Left cardiac atrium (tissue), 4 donors: Measurements from ENCODE around the gene METTL6. TPM values are rescaled to one million over a fixed set of nuclear protein-coding genes. Genes with fewer than 3 reads are reported as not detected.

Experiments
- ATAC-seq, 2 donors: fragments of 200-7000 bp; cut with Tn5 transposase; one replicate each; pipeline ENCODE4 v1.9.1; 2020; ENCODE audit warnings: mild to moderate bottlenecking in 2 of 2, moderate library complexity in 2 of 2
- DNase-seq: peaks from one replicate; pipeline ENCODE4 v3.0.0-alpha.2; 2020
- intact Hi-C, 2 donors: fragments of 100-400 bp; cut with DNase I; formaldehyde crosslinking; loops; one replicate each; pipeline versions ENCODE4 v1.14.1 to v1.15.1; 2022 to 2023
- total RNA-seq, 2 donors: library from RNA; stranded (reverse); fragmentation: NEBNext Ultra II Directional; extraction: Animal tissue kit (Norgen Biotek cat#: 25700); gene quantifications; one replicate each; pipeline ENCODE4 v1.2.1, GENCODE V29; 2021
- donor health status: DM: no; HTN: yes; CAD: no.
- donor health status: DM: no; HTN: yes; CAD: no; lungs with severe emphysema.
- donor health status: DM: yes; HTN: yes; CAD: no.
- donor health status: Dilated cardiomyopathy.

The METTL6 gene
- total RNA-seq, 2 donors from 2014 or later, result 10.3 to 10.8 TPM

GRCh38 chr3:15452961-15453360 is 25.6 kb upstream of the METTL6 start:
- ATAC-seq (no peak), DNase-seq (no peak)
- intact Hi-C loops, result no loop called here

GRCh38 chr3:15452156-15452555 is 24.8 kb upstream of the METTL6 start:
- DNase-seq (no peak), ATAC-seq (no peak)
- intact Hi-C loops, result no loop called here

- ATAC-seq (no peak), DNase-seq (no peak)
These were observed 24.1 kb upstream of the METTL6 start for GRCh38 chr3:15451216-15452113.

GRCh38 chr3:15450438-15451215 is 23.3 kb upstream of the METTL6 start:
- intact Hi-C loops, result no loop called here
- ATAC-seq (no peak), DNase-seq (no peak)

More at GRCh38 chr3:15451216-15452113, 24.1 kb upstream of the METTL6 start:
- intact Hi-C loops, result no loop called here

- ATAC-seq (no peak), DNase-seq (no peak)
- intact Hi-C loops, result no loop called here
These were observed 22.3 kb upstream of the METTL6 start for GRCh38 chr3:15449489-15450224.

- no peak for DNase-seq
- intact Hi-C loops, result no loop called here
- no peak for ATAC-seq
These were observed 16.6 kb upstream of the METTL6 start for GRCh38 chr3:15443826-15444524.

- intact Hi-C loops, result no loop called here
- ATAC-seq, result no peak
- DNase-seq, result no peak
These were observed 13.5 kb upstream of the METTL6 start for GRCh38 chr3:15440891-15441290.

GRCh38 chr3:15439476-15439875 is 12.1 kb upstream of the METTL6 start:
- intact Hi-C loops, result no loop called here
- DNase-seq (no peak), ATAC-seq (no peak)

GRCh38 chr3:15438983-15439382 is 11.6 kb upstream of the METTL6 start:
- intact Hi-C loops, result no loop called here
- ATAC-seq (no peak), DNase-seq (no peak)

GRCh38 chr3:15436246-15436645 is 8.9 kb upstream of the METTL6 start:
- ATAC-seq (no peak), DNase-seq (no peak)
- intact Hi-C loops, result no loop called here

GRCh38 chr3:15434756-15435155 is 7.4 kb upstream of the METTL6 start:
- no peak for ATAC-seq
- no peak for DNase-seq
- intact Hi-C loops, result no loop called here

- ATAC-seq (no peak), DNase-seq (no peak)
- intact Hi-C loops, result no loop called here
These were observed 6.2 kb upstream of the METTL6 start for GRCh38 chr3:15433531-15433930.

- ATAC-seq, result no peak
- intact Hi-C loops, result no loop called here
- no peak for DNase-seq
These were observed 4.0 kb upstream of the METTL6 start for GRCh38 chr3:15431256-15431837.

- ATAC-seq (no peak), DNase-seq (no peak)
- intact Hi-C loops, result no loop called here
These were observed 3.3 kb upstream of the METTL6 start for GRCh38 chr3:15430624-15431023.

- ATAC-seq (no peak), DNase-seq (no peak)
- intact Hi-C loops, result loop anchor here (5.0 to 10.0 kb wide), 2 partner anchors 126 to 128 kb away; no protein-coding TSS in a partner anchor
These were observed 1.7 kb upstream of the METTL6 start for GRCh38 chr3:15429080-15429479.

GRCh38 chr3:15428539-15428938 is 1.2 kb upstream of the METTL6 start:
- intact Hi-C loops, result loop anchor here (5.0 to 10.0 kb wide), 2 partner anchors 126 to 129 kb away; no protein-coding TSS in a partner anchor
- peak in 1 of 2 donors; percentile 68 for ATAC-seq
- no peak for DNase-seq

GRCh38 chr3:15427981-15428380 is 637 bp upstream of the METTL6 start:
- ATAC-seq (peak; percentile 9 to 33), DNase-seq (no peak)
- intact Hi-C loops, result loop anchor here (5.0 to 10.0 kb wide), 2 partner anchors 127 to 129 kb away; no protein-coding TSS in a partner anchor

GRCh38 chr3:15426579-15427118 is 695 bp downstream of the METTL6 start:
- DNase-seq, result no peak
- ATAC-seq, result no peak
- intact Hi-C loops, result loop anchor here (5.0 to 10.0 kb wide), 2 partner anchors 128 to 131 kb away; no protein-coding TSS in a partner anchor
